Testis (tissue), 3 donors: ENCODE measurements around the gene GNA15. TPM values are rescaled to one million over a fixed set of nuclear protein-coding genes. Genes with fewer than 3 reads are reported as not detected.

ENCODE experiments used
- DNase-seq: peaks from one replicate; pipeline ENCODE4 v3.0.0-alpha.2; 2019
- H3K27ac ChIP-seq, 2 donors: fragments of 200-600 bp; sonication (generic); one replicate each; pipeline ENCODE4 v1.5.1; 2019
- H3K27me3 ChIP-seq: fragments of 200-600 bp; sonication (generic); one replicate; pipeline ENCODE4 v1.5.1; 2019
- H3K36me3 ChIP-seq: fragments of 200-600 bp; sonication (generic); one replicate; pipeline ENCODE4 v1.5.1; 2017; ENCODE audit warnings: low read depth; ENCODE audit errors: missing control alignments
- H3K4me1 ChIP-seq: fragments of 200-600 bp; sonication (generic); one replicate; pipeline ENCODE4 v1.5.1; 2019
- H3K4me3 ChIP-seq, 2 donors: fragments of 200-600 bp; sonication (generic); one replicate each; pipeline ENCODE4 v1.5.1; 2017 to 2019
- H3K9me3 ChIP-seq: fragments of 200-600 bp; sonication (generic); one replicate; pipeline ENCODE4 v1.5.1; 2017
- POLR2A ChIP-seq: fragments of 450-650 bp; IDR thresholded peaks from one replicate; pipeline ENCODE4 v1.6.1; 2017; ENCODE audit warnings: antibody characterized with exemption, mild to moderate bottlenecking, moderate library complexity
- WGBS, 2 donors: methylation state at CpG; one replicate each; pipeline ENCODE4 v1.1.5; 2018; 5-methylcytosine and 5-hydroxymethylcytosine counted together
- intact Hi-C: fragments of 100-400 bp; cut with DNase I; formaldehyde crosslinking; loops from one replicate; pipeline ENCODE4 v1.15.1; 2023; ENCODE audit warnings: low total_unique reads
- polyA plus RNA-seq: library from polyadenylated mRNA; stranded (reverse); fragments of 350-450 nt; fragmentation: Illumina TruSeq; extraction: RNeasy Lipid Tissue Mini Kit (QIAGEN cat#74804); gene quantifications from one replicate; pipeline ENCODE4 v1.2.3, GENCODE V29; 2014; ENCODE audit warnings: low read depth, low replicate concordance; ENCODE audit not compliant: insufficient read depth
- total RNA-seq, 2 donors: library from RNA; depleted of rRNA; stranded (reverse); fragments of >200 nt; gene quantifications; one replicate each; pipeline ENCODE4 v1.2.3, GENCODE V29; 2016
- TF ChIP-seq, protein P1 (sequence below), 3 experiments: fragments of 450-650 bp in 2 of 3; fragments of 200-600 bp in 1 of 3; sonication (generic) in 1 of 3; IDR thresholded peaks; one replicate each; pipeline ENCODE4 v1.5.1; 2016 to 2019; ENCODE audit warnings: antibody characterized with exemption in 3 of 3, mild to moderate bottlenecking in 2 of 3, moderate library complexity in 1 of 3

GNA15 gene
- total and polyA plus RNA-seq, 3 donors from 2014 or later, result 2.5 to 4.0 (median 3.6) TPM

DNA sequence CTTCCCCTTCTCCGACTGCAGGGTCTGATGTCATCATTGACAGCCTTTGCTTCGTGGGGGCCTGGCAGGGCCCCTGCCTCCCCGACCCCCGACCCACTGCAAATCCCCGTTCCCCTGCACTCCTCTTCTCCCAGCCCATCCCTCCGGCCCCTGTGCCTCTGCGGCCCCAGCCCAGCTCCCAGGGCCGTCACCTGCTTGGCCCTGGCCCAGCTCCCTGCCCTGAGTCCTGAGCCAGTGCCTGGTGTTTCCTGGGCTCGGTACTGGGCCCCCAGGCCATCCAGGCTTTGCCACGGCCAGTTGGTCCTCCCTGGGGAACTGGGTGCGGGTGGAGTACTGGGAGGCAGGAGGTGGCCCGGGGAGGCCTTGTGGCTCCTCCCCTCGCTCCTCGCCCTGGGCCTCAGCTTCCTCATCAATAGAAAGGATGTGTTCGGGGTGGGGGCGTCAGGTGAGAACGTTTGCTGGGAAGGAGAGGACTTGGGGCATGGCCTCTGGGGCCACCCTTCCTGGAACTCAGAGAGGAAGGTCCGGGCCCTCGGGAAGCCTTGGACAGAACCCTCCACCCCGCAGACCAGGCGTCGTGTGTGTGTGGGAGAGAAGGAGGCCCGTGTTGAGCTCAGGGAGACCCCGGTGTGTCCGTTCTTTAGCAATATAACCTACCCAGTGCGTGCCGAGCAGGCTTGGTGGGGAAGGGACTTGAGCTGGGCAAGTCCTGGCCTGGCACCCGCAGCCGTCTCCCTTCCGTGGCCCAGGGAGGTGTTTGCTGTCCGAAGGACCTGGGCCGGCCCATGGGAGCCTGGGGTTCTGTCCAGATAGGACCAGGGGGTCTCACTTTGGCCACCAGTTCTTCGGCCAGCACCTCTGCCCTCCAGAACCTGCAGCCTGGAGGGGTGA lies 72.7 kb downstream of the GNA15 start:
- H3K4me3 ChIP-seq, result no peak overlapping the region
- 92 to 94% methylated on average over 16 to 33 of the region's 33 CpGs for WGBS, 2 donors
- intact Hi-C loops, result no loop called here
- no peaks in the 10 kb centered on the region for H3K9me3 ChIP-seq
- H3K27me3 ChIP-seq, result no peaks in the 10 kb centered on the region
- H3K27ac ChIP-seq, result no peak overlapping the region
- DNase-seq, result no peak
- no peaks in the 10 kb centered on the region for H3K4me1 ChIP-seq
- H3K36me3 ChIP-seq, result no peaks in the 10 kb centered on the region
- TF ChIP-seq, protein P1, sequence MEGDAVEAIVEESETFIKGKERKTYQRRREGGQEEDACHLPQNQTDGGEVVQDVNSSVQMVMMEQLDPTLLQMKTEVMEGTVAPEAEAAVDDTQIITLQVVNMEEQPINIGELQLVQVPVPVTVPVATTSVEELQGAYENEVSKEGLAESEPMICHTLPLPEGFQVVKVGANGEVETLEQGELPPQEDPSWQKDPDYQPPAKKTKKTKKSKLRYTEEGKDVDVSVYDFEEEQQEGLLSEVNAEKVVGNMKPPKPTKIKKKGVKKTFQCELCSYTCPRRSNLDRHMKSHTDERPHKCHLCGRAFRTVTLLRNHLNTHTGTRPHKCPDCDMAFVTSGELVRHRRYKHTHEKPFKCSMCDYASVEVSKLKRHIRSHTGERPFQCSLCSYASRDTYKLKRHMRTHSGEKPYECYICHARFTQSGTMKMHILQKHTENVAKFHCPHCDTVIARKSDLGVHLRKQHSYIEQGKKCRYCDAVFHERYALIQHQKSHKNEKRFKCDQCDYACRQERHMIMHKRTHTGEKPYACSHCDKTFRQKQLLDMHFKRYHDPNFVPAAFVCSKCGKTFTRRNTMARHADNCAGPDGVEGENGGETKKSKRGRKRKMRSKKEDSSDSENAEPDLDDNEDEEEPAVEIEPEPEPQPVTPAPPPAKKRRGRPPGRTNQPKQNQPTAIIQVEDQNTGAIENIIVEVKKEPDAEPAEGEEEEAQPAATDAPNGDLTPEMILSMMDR (IDR thresholded peaks at IDR 0.05), result no peak
- TF ChIP-seq POLR2A, result no peak

DNA sequence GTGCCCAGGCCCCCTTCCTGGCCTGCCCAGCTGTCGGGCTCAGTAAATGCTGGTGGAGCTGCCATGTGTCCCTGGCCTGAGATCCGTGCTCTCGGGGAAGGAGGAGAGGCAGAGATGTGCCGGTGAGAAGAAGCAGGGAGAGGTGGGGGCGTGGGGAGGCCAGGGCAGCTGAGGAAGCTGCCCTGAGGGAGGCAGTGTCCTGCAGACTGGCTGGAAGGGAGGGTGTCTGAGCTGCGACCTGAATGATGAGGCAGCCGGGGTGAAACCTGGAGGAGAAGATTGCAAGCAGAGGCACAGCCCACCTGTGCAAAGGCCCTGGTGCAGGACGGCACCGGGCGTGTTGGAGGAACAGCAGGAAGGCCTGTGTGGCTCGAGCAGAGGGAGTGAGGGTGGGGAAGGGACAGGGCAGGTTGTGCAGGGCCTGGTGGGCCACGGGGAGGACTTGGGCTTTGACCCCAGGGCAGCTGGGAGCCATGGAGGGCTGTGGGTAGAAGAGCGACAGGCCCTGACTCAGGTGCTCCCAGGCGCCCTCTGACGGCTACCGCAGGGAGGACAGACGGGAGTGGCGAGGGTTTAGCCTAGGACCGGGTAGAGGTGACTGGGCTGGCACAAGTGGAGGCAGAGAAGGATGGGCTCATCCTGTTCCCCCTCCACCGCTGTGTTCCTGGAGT lies 74.6 kb downstream of the GNA15 start:
- H3K4me1 ChIP-seq, result no peaks in the 10 kb centered on the region
- H3K4me3 ChIP-seq, result no peak overlapping the region
- TF ChIP-seq POLR2A, result no peak
- TF ChIP-seq, protein P1 (IDR thresholded peaks at IDR 0.05), result peak in 2 of 3 experiments; percentile 28 to 38
- H3K9me3 ChIP-seq, result no peaks in the 10 kb centered on the region
- WGBS, 2 donors, result 55 to 60% methylated on average over 19 to 20 of the region's 20 CpGs
- no peaks in the 10 kb centered on the region for H3K36me3 ChIP-seq
- H3K27ac ChIP-seq, result no peak overlapping the region
- peak; percentile 43 for DNase-seq
- intact Hi-C loops, result no loop called here
- H3K27me3 ChIP-seq, result no peaks in the 10 kb centered on the region

DNA sequence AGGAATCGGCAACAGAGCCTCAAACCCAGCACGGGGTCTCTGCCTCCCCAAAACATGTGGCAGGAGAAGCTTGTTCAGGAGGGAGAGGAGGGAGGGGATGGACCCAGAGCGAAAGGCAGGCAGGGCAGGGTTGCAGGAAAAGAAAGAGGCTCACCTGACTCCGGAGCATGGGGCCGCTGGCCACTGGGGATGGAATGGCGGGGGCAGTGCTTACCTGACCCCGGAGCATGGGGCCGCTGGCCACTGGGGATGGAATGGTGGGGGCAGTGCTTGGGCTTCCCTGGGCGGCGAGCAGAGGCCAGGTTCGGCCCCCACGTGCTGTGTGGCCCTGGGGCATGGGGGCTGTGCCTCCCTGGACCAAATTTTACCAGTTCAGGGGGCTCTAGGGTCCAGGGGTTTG lies 75.4 kb downstream of the GNA15 start:
- intact Hi-C loops, result no loop called here
- WGBS, 2 donors, result 49 to 50% methylated on average over 7 to 12 of the region's 12 CpGs
- H3K9me3 ChIP-seq, result no peaks in the 10 kb centered on the region

DNA sequence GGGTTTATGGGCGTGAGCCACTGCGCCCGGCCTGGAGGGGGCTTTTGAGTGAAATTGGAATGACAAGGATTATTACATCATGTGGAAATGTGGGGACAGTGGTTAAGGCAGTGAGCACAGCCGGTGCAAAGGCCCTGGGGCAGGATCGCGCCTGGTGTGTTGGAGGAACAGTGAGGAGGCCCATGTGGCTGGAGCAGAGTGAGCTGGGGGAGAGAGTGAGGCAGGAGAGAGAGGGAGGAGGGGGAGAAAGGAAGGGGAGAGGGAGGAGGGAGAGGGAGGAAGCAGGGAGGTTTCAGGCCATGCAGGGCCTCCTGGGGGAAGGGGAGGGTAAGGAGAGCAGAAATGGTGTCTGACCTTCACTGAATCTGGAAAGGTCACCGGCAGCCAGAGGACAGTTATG lies 77.3 kb downstream of the GNA15 start:
- no peak for DNase-seq
- Histone ChIP-seq H3K4me3 (no peak overlapping the region), H3K36me3 (no peaks in the 10 kb centered on the region), H3K9me3 (no peaks in the 10 kb centered on the region), H3K27ac (no peak overlapping the region), H3K4me1 (no peaks in the 10 kb centered on the region), H3K27me3 (no peaks in the 10 kb centered on the region)
- TF ChIP-seq, protein P1 (IDR thresholded peaks at IDR 0.05), result no peak
- no peak for TF ChIP-seq POLR2A
- WGBS, 2 donors, result 91 to 94% methylated on average over 7 of the region's 7 CpGs
- intact Hi-C loops, result no loop called here

More for the DNA sequence above, 75.4 kb downstream of the GNA15 start:
- Histone ChIP-seq H3K27ac (no peak overlapping the region), H3K36me3 (no peaks in the 10 kb centered on the region), H3K4me3 (no peak overlapping the region), H3K27me3 (no peaks in the 10 kb centered on the region), H3K4me1 (no peaks in the 10 kb centered on the region)
- DNase-seq, result no peak
- no peak for TF ChIP-seq POLR2A
- TF ChIP-seq, protein P1 (IDR thresholded peaks at IDR 0.05), result no peak

Other genes starting within 250 kb of the GNA15 start
- 10 to 100 TPM; 21.9 to 27.0 TPM for gene ZNF57, start 235.1 kb upstream of the GNA15 start, total RNA-seq
- gene ZNF57, start 235.1 kb upstream of the GNA15 start, polyA plus RNA-seq, result 26.4 TPM
- 10 to 100 TPM in 1 of 2 donors, 1 to 10 TPM in 1; 4.8 to 10.7 TPM for gene ZNF77, start 191.1 kb upstream of the GNA15 start, total RNA-seq
- gene ZNF77, start 191.1 kb upstream of the GNA15 start, polyA plus RNA-seq, result 5.6 TPM
- 10 to 100 TPM in 1 of 2 donors, 1 to 10 TPM in 1; 9.1 to 12.5 TPM for gene TLE6, start 158.5 kb upstream of the GNA15 start, total RNA-seq
- 8.1 TPM for gene TLE6, start 158.5 kb upstream of the GNA15 start, polyA plus RNA-seq
- 10 to 100 TPM; 70.5 to 76.6 TPM for gene TLE2, start 106.8 kb upstream of the GNA15 start, total RNA-seq
- 30.2 TPM for gene TLE2, start 106.8 kb upstream of the GNA15 start, polyA plus RNA-seq
- gene TLE5, start 73.5 kb upstream of the GNA15 start, total RNA-seq, result 100 to 1,000 TPM; 354 to 539 TPM
- 314 TPM for gene TLE5, start 73.5 kb upstream of the GNA15 start, polyA plus RNA-seq
- 100 to 1,000 TPM; 113 to 122 TPM for gene GNA11, start 41.7 kb upstream of the GNA15 start, total RNA-seq
- gene GNA11, start 41.7 kb upstream of the GNA15 start, polyA plus RNA-seq, result 125 TPM
- under 1 TPM; 0.39 to 0.81 TPM for gene S1PR4, start 42.7 kb downstream of the GNA15 start, total RNA-seq
- gene S1PR4, start 42.7 kb downstream of the GNA15 start, polyA plus RNA-seq, result 0.61 TPM
- 10 to 100 TPM; 65.3 to 65.5 TPM for gene NCLN, start 49.9 kb downstream of the GNA15 start, total RNA-seq
- 50.2 TPM for gene NCLN, start 49.9 kb downstream of the GNA15 start, polyA plus RNA-seq
- gene CELF5, start 88.6 kb downstream of the GNA15 start, total RNA-seq, result 1 to 10 TPM; 3.1 to 8.7 TPM
- gene CELF5, start 88.6 kb downstream of the GNA15 start, polyA plus RNA-seq, result 6.6 TPM
- 100 to 1,000 TPM; 113 to 127 TPM for gene NFIC, start 230.6 kb downstream of the GNA15 start, total RNA-seq
- gene NFIC, start 230.6 kb downstream of the GNA15 start, polyA plus RNA-seq, result 56.5 TPM